DMS 273 (cell line): ENCODE results near the gene ATP6V0D1.

Experiments used
- DNase-seq: peaks from one replicate; lab custom pipeline; 2025; ENCODE audit not compliant: unreplicated experiment; lab: John Stamatoyannopoulos, UW

Gene ATP6V0D1

DNA sequence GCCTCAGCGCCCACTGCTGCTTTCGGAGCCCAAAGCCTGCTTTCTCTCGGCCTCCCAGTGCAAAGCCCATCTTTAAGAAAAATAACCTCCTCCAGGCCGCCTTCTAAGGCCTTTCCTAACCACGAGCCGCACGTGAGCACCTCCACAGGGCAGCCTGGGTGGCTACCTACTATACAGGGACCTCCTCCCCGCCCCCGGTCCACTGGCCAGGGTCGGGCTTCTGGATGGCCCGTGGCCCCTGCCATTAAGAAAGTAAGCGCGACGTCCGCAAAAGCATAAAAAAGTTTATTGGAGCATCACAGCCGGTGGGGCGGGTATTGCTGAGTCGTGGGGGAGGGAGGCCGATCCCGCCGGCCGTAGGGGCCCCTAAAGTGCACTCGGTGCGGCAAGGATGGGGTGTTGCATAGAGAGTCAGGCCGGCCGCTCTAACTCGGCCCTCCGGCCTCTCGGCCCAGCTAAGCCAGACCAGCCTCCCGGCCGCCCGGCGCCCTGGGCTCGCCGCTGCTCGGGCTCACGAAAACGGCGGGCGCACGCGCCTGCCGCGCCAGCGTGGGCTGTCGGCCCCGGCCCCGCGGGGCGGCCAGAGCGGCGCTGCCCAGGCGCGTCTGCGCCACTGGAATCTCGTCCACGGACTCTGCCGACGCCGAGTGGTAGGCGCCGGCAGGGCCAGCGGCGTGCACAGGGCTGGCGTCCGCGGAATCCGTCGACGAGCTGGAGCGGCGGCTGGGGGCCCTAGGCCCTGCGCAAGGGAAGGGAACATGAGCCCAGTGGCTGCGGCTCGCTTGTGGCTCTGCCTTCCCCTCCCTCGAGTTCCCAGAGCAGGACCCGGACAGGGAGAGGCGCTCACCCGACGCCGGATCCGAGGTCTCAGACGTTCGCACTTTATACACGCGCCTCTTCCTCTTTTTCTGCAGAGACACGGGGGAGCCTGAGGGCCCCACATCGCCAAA is 86.5 kb downstream of the ATP6V0D1 start:
- DNase-seq = no peak

DNA sequence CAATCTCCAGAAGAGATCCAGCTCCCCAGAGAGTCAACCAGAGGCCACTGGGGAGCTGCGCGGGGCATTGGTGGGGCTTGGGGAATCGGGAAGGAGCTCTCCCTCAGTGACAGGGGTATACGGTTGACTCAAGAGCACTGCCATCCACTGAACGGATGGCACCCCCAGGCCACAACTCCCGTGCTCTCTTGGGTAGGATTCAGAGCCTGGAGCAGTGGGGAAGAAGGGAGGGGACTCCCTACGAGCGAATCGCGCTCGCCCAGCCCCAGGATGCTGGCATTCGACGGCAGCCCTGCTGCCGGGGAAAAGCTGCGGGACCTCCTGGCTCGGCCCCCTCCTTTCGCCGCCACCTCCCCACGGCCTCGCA is 87.2 kb downstream of the ATP6V0D1 start:
- DNase-seq = peak; percentile 60

DNA sequence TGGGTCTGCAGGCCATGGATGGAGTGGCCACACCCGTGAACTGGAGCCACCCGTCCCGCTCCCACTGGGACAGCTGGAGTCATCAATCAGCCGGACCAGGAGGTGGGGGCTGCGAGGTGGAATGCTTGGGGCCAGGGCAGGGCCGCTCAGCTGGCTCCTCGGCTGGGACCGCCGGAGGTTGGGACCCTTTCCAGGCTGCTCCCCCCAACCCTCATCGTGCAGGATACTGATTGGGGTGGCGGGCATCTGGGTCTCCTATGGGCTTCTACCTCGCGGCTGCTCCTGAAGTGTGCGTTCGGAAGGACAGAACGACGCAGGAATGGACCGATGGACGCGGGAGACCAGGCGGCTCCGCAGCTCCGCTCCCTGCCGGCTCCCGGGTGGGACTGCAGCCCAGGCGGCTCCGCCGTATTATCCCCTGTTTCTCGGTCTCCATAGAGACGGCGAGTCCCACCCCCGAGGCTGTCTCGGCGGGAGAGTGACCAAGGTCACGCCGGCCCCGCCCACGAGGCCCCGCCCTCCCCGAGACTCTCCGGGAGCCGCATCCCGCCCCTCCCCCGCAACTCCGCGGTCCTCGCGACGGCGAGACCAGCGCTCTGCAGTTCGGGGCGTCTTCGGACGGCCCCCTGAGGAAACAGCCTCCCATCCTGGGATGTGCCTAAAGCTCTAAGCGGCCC is 87.7 kb downstream of the ATP6V0D1 start, which contains the start of gene TPPP3:
Gene TPPP3 (minus strand): TSS at position 388 of the 677 bp plus-strand sequence. CDS start 2,387 bp downstream, outside the sequence.
- DNase-seq = peak; percentile 87

DNA sequence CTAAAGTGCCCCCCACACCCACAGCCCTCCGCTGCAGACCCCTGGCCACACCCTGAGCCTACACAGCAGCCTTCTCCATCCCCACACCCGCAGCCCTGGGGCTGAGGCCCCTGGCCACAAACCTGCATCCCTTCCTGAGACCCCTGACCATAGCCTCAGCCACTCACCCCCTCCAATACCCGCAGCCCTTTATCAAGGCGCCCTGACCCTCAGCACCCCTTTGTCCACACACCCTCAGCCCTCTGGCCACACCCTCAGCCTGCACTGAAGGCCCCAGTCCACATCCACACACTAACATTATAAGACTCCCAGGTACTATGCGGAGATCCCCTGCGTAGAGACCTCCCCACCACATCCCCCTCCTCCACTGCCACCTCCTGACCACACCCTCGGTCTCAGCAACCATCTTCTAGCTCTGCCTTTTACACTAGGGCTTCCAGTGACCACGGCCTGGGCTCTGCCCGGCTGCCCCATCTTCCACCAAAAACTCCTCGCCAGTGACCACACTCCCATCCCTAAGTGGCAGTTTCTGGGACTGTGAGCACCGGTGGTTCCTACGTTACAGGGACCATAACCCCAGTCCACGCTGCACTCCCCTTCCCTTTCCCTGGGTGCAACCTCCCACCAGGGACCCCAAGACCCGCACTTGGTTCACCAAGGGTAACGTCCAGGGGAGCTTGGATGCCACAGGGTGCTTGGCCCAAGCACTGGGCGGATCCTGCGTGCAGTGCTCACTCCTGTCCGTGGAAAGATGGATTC is 88.5 kb downstream of the ATP6V0D1 start:
- no peak for DNase-seq

- peak; percentile 78 for DNase-seq
Observed at GRCh38 chr16:67391424-67392300, 89.3 kb downstream of the ATP6V0D1 start.

DNA sequence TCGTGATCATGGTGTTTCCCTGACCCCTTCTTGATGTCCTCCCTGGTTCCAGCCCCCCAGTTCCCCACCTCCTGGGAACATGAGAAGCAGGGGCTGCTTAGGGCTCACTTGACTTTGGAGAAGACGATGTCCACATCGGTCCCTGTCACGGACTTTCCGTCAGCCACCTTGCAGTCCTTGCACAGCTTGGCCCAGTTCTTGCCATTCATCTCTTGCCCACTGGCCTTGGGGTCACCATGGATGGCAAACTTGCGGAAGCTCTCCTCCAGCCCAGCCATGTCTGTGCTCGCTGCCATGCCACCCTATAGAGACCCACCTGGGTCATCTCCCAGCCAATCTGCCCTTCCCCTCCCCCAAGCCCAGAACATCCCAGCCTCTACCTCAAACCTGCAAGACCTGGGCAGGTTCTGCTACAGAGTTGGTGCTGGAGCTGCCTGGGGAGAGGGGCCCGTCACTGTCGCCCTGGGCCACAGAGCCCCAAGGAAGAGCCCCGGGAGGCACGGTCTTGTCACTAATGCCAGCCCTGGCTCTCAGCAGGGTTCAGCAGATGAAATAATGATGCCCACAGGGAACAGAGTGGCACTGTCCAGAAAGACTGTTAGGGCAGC is 90.0 kb downstream of the ATP6V0D1 start:
- DNase-seq = no peak

GRCh38 chr16:67389911-67390815 is 90.8 kb downstream of the ATP6V0D1 start:
- peak; percentile 35 for DNase-seq

DNA sequence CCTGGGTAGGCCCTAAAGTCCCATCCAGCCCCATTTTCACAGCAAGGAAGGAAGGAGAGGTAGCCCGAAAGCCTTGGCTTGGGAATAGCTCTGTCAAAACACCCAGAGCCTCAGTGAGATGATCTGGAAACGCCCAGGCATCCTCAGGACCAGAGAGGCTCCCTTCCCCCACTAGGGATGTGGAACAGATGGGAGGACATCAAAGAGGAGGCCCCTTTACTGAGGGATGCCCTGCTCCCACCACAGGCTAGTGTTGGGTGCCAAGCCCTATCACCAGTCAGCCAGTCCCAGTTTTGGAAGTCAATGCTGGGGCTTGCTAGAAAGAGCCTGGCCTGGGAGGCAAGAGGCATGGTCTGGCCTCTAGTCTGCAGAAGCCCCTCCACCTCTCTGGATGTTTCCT is 92.4 kb downstream of the ATP6V0D1 start:
- peak; percentile 55 for DNase-seq

DNA sequence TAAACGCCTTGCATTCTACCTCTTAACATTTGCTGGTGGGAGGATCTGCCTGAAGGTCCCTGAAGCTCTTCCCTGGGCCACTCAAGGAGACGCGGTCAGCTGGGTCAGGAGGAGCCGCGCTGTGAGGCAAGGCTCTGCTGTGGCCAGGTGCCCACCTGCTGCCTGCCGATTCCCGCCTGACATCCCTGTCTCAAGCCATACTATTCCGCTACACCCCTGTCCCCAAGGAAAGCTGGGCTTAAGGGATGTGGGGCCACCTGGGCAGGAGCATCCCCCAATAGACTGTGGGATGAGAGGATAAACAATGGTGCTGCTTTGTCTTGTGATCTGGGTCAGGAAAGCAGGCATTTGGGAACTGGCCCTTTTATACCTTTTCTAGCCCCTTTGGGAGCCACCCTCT is 92.8 kb downstream of the ATP6V0D1 start:
- DNase-seq = no peak
